HG02763 (cell line): ENCODE data around the gene GRID1.

Source experiments
- ATAC-seq: cut with Tn5 transposase; IDR thresholded peaks from one replicate; pipeline ENCODE4 v1.9.1; 2021; ENCODE audit warnings: mild to moderate bottlenecking, moderate library complexity; ENCODE audit not compliant: unreplicated experiment

The GRID1 gene

GRCh38 chr10:86074294-86074693 lies 292.3 kb downstream of the GRID1 start:
- ATAC-seq: no peak

DNA sequence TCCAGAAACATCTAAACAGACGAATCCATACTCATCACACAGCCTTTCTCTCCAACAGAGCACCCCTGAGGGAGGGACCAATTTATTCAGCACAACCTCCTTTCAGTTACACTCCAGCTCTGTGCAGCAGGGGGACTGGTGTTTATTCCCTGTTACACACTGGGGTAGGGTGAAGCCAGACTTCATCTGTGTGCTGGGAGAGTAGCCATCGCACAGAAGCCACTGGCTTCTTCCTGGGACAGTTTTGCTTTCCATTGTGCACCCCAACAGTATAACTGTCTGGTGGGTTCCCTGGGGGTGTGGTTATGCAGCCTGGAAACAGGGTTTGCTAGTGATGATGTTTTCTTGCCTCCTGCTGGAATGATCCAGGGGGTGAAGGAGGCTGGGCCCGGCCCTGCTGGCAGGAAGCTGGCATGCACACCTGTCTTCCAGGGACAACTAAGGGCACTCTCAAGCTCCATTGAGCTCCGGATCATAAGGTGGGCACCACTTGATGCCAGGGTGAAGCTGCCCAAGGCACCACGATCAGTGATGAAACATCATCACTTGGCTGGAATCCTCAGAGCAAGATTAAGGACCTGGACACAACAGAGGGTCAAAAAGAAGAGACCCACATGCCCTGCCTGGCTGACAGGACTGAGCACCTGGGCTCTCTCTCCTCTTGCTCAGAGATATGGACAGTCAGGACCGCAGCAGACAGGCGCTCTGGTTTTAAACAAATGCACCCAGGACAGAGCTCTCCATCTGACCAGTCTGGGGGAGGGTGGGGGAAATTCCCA lies 293.2 kb downstream of the GRID1 start:
- ATAC-seq: no peak

DNA sequence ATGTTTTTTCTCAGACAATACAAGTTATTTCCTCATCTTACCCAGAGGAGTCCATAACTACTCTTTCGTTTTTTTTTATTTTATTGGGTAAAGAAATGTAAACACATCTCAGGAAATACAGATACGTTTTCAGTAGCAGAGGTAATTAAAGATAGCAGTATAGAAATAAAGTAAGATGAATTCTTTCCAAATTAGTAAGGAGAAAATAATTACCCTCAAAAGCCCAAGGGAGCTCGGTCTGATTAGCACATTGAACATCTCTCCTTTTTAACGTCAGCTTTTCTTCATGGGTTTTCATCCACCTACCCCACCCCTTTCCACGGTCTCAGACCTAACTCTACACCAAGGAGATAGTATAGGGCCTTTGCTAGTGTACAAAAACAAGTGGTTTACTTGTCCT lies 294.2 kb downstream of the GRID1 start:
- no peak for ATAC-seq

DNA sequence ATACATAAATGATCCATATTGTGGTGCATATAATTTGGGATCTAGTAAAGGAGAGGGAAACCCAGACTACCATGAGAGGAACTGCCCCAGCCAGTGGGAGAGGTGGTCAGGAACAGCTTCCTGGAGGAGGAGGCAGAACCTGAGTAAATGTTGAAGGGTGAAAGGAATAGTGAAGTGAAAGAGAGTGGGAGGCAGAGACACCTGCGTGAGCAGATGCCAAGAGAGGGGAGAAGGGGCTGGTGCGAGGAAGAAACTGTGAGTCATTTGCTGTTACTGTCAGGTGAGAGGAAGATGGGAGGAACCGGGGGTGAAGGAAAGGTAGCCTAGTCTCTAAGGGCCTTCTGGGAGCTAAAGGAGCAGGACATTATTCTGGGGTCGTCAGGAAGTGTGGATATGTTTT lies 294.8 kb downstream of the GRID1 start:
- no peak for ATAC-seq

GRCh38 chr10:86071145-86071544 lies 295.4 kb downstream of the GRID1 start:
- no peak for ATAC-seq

- no peak for ATAC-seq
Measured at GRCh38 chr10:86070278-86070677, 296.3 kb downstream of the GRID1 start.

- ATAC-seq: no peak
Measured at GRCh38 chr10:86068231-86069054, 298.2 kb downstream of the GRID1 start.

GRCh38 chr10:86067436-86068050 lies 299.1 kb downstream of the GRID1 start:
- no peak for ATAC-seq

- ATAC-seq: no peak
Measured at GRCh38 chr10:86066696-86067095, 299.9 kb downstream of the GRID1 start.

DNA sequence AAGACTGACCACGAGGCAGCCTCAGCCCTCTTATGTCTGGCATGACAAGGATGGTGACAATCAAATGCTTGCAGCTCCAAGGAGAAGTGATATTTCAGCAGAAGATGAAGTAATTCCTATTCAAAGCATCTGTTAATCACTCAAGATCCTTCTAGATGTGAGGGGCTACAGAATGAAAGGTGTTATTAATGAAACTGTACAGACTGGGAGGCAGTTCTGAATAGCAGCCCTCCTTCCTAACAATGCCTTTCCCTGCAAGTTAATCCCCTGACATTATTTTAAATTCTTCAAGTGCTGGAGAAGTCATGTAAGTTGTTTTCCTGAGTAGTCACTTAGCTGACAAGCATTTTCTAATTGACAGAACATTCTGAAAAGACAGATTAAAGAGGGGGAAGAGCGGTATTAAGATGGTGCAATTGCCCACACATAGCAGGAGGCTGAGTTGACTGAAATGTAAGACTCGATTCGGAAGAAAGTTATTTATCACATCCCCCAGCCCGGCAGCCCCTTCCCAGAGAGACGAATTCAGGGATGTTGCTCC lies 300.8 kb downstream of the GRID1 start:
- no peak for ATAC-seq

DNA sequence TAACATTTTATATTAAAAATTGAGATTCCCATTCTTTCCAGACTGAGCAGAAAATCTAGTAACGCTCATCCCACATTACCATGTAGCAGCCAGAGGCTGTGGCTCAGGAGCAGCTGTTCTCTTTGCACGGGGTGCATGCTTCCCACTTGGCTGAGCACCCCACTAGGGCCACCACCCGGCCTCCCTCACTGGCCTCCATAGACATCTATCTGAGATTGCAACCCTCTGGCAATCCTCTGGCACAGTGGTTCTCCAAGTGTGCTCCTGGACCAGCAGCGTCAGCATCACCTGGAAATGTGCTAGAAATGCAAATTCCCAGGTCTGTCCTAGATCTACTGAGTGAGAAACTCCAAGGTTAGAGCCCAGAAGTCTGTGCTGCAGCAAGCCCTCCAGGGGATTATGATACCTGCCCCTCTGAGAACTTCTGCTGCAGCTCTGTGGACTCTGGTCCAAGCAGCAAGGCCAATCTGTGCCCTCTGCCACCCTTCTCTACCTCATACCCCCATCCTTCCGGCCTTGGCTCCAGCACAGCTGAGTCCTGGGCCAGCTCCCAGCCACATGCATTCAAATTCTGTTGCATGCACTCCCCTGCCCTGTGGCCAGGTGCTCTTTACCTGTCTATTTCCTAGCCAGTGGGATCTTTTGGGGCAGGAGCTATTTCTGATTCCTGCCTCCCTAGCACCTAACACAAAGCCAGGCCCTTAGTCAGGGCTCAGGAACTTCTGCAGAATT lies 301.5 kb downstream of the GRID1 start:
- no peak for ATAC-seq

DNA sequence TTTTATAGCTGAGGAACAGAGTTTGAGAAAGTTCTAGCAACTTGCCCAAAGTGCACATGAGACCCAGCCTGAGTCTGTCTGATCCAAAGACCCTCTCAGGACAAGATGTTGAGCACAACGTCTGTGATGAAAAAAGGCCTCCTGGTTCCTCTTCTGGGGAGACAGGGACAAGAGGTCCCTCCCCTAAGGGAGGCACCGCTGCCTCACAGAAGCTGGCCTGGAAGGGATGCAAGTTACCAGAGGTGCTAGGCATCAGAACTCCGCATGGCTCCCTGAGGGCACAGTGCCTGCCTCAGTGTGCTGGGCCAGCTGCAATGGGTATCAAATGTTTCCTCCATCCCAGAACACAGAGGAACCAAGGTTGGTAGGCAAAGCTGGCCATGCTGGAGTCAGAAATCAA lies 302.4 kb downstream of the GRID1 start:
- ATAC-seq: no peak

DNA sequence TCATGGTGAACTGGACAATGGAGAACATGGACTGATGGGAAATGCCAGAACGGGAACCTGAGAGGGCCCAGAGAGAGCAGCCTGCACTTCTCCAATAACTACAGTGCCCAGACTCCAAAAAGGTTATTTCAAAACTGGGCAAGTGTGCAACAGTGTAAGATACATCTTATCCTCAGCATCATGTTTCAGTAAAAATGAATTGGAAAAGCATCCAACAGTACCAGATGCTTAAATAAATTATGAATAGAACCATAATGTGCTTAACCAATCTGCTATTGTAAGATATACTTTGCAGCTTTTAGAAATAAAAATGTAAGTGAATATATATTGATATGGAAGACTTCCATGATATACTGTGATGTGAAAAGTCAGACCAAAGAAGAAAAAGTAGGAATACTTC lies 303.3 kb downstream of the GRID1 start:
- no peak for ATAC-seq

GRCh38 chr10:86062647-86063145 lies 303.9 kb downstream of the GRID1 start:
- ATAC-seq: no peak

DNA sequence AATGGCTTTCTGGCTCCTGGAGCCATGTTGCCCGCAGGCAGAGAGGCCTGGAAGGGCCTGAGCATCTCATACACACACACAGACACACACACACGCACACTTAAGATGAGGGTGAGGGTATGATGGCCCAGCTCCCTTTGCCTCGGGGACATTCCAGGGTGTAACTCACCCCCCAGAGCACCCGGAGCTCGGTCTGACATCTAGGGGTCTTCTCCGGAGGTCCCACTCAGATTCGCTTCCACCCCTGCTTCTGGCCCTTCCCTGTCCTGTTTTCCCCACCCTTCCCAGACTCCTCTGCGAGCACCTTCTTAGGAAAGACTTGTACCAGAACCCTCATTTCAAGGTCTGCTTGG lies 304.4 kb downstream of the GRID1 start:
- no peak for ATAC-seq

GRCh38 chr10:86061278-86062197 lies 305.1 kb downstream of the GRID1 start:
- no peak for ATAC-seq

- no peak for ATAC-seq
Measured at GRCh38 chr10:86060386-86061277, 306.0 kb downstream of the GRID1 start.

DNA sequence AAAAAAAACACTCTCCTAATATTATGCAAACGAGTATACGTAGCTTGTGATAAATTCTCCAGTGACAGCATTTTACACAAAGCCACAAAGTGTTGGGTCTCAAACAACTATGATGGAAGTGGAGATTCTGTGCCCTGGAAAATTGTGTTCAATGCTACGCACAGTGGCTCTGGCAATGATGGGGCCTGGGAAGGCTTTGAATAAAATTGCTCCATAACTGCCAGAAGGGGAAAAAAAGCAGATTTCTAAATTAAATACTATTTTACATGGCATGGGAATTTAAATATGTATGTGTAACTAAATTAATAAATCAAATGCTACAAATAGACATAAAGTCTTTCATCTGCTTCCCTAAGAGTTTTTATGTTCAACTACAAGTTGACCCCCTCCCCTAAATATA lies 306.7 kb downstream of the GRID1 start:
- ATAC-seq: no peak

DNA sequence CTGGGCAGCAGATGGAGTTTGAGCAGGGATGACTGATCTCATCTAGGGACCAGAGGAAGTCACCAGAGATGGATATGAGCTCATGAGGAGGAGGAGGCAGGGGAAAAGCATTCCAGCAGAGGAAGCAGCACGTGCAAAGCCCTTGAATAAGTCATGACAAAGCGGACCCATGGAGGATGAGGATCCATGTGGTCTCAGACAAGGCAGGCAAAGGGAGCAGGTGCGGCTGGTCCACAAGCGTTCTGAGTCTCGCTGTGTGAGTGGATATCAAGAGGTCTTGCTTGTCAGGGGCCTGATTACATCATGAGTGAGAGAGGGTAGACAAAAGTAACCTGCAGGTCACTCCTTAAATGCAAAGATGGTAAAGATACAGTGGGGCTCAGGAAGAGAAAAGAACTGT lies 307.6 kb downstream of the GRID1 start:
- no peak for ATAC-seq
